NCI-H446 treated with DMSO at 0.1 percent for 48 hours (cell line): ENCODE measurements around the gene WDFY3.
"Not testable (repeated sequence)": the region's sequence is repeated elsewhere in the genome, so short reads cannot be mapped to it uniquely, and the experiment has no call there.

Source experiments
- DNase-seq: peaks from one replicate; lab custom pipeline; 2025; lab: John Stamatoyannopoulos, UW

WDFY3 gene

GRCh38 chr4:84708406-84709135 lies 257.9 kb downstream of the WDFY3 start:
- DNase-seq = no peak

GRCh38 chr4:84706286-84706685 lies 260.2 kb downstream of the WDFY3 start:
- no peak for DNase-seq

- DNase-seq = no peak
Measured at GRCh38 chr4:84699001-84699671, 267.4 kb downstream of the WDFY3 start.

GRCh38 chr4:84697615-84698201 lies 268.8 kb downstream of the WDFY3 start:
- no peak for DNase-seq

GRCh38 chr4:84697159-84697558 lies 269.3 kb downstream of the WDFY3 start:
- no peak for DNase-seq

- DNase-seq = no peak
Measured at GRCh38 chr4:84691800-84692199, 274.7 kb downstream of the WDFY3 start.

- DNase-seq = no peak
Measured at GRCh38 chr4:84691170-84691691, 275.3 kb downstream of the WDFY3 start.

- no peak for DNase-seq
Measured at GRCh38 chr4:84690481-84690880, 276.0 kb downstream of the WDFY3 start.

- DNase-seq = no peak
Measured at GRCh38 chr4:84689197-84689596, 277.3 kb downstream of the WDFY3 start.

- no peak for DNase-seq
Measured at GRCh38 chr4:84688605-84689004, 277.9 kb downstream of the WDFY3 start.

- no peak for DNase-seq
Measured at GRCh38 chr4:84685105-84685504, 281.4 kb downstream of the WDFY3 start.

- no peak for DNase-seq
Measured at GRCh38 chr4:84684361-84684760, 282.1 kb downstream of the WDFY3 start.

GRCh38 chr4:84683064-84683850 lies 283.2 kb downstream of the WDFY3 start:
- no peak for DNase-seq

GRCh38 chr4:84682661-84683060 lies 283.8 kb downstream of the WDFY3 start:
- not testable (repeated sequence) for DNase-seq

- DNase-seq = no peak
Measured at GRCh38 chr4:84681486-84682274, 284.8 kb downstream of the WDFY3 start.

- no peak for DNase-seq
Measured at GRCh38 chr4:84680956-84681355, 285.5 kb downstream of the WDFY3 start.

GRCh38 chr4:84678976-84679744 lies 287.3 kb downstream of the WDFY3 start:
- no peak for DNase-seq

GRCh38 chr4:84677995-84678394 lies 288.5 kb downstream of the WDFY3 start:
- DNase-seq = no peak

GRCh38 chr4:84677093-84677492 lies 289.4 kb downstream of the WDFY3 start:
- DNase-seq = no peak

- no peak for DNase-seq
Measured at GRCh38 chr4:84673475-84674240, 292.8 kb downstream of the WDFY3 start.
